Measurements from ENCODE around the gene PLEKHM2.
A peak's percentile ranks its signal among the peaks of the same experiment; 100 is the strongest.
"Not testable (repeated sequence)": the region's sequence is repeated elsewhere in the genome, so short reads cannot be mapped to it uniquely, and the experiment has no call there.

Gene PLEKHM2, protein sequence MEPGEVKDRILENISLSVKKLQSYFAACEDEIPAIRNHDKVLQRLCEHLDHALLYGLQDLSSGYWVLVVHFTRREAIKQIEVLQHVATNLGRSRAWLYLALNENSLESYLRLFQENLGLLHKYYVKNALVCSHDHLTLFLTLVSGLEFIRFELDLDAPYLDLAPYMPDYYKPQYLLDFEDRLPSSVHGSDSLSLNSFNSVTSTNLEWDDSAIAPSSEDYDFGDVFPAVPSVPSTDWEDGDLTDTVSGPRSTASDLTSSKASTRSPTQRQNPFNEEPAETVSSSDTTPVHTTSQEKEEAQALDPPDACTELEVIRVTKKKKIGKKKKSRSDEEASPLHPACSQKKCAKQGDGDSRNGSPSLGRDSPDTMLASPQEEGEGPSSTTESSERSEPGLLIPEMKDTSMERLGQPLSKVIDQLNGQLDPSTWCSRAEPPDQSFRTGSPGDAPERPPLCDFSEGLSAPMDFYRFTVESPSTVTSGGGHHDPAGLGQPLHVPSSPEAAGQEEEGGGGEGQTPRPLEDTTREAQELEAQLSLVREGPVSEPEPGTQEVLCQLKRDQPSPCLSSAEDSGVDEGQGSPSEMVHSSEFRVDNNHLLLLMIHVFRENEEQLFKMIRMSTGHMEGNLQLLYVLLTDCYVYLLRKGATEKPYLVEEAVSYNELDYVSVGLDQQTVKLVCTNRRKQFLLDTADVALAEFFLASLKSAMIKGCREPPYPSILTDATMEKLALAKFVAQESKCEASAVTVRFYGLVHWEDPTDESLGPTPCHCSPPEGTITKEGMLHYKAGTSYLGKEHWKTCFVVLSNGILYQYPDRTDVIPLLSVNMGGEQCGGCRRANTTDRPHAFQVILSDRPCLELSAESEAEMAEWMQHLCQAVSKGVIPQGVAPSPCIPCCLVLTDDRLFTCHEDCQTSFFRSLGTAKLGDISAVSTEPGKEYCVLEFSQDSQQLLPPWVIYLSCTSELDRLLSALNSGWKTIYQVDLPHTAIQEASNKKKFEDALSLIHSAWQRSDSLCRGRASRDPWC

DNA sequence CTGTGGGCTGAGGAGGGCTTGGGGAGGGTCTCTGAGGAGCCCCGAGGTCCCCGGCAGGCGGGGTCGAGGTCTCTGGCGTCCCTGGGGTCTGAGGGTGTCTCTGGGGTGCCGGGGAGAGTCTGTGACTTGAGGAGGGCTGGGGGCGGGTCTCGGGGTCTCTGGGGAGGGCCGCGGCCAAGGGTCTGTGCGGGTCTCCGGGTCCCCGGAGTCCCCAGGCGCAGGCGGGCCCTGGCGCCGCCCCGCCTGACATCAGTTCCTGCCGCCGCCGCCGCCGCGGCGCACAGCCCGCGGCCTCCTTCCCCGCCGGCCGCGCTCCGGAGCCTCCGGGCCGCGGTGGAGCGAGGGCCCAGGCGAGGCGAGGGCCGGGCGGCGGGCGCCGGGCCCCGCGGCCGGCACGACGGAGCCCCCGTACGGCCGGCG is at the start of gene PLEKHM2:
TSS of gene PLEKHM2 (plus strand) at position 279 of the 420 bp plus-strand sequence. CDS start 239 bp downstream, outside the sequence.
- peak; percentile 35 for DNase-seq

- DNase-seq, result no peak
These were observed 47.7 kb upstream of the PLEKHM2 start for GRCh38 chr1:15636436-15636835.

DNA sequence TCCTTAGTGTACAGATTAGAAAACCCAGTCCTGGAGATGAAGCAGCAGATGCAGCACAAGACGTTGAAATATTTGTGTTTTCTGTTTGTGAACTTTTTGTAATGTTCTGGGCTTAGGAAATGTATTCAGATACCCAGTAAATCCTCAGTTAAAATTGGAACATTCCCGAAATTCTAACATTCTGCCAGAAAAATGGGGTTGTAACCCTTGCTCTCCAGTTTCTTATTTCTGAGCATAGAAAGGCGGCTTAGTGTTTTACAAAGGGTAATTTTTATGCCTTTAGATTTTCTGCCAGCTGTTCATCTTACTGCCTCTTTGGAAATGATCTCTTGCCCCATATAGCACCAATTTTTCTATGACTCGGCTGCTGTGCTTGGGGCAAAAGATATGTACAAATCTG is 46.3 kb upstream of the PLEKHM2 start:
- no peak for DNase-seq

DNA sequence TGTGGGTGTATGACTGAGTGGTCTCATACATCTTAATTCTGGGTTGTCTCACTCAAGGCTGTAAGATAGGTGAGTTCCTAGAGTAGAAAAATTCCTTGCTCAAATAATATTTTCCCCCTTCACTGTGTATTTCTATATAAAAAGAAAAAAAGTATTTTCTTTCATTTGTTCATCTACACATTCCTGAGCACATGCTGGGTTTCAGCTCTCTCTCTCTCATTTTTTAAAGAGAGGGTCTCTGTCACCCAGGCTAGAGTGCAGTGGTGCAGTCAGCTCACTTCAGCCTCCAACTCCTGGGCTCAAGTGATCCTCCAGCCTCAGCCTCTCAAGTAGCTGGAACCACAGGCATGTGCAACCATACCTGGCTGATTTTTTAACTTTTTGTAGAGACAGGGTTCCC is 44.9 kb upstream of the PLEKHM2 start:
- DNase-seq, result no peak

DNA sequence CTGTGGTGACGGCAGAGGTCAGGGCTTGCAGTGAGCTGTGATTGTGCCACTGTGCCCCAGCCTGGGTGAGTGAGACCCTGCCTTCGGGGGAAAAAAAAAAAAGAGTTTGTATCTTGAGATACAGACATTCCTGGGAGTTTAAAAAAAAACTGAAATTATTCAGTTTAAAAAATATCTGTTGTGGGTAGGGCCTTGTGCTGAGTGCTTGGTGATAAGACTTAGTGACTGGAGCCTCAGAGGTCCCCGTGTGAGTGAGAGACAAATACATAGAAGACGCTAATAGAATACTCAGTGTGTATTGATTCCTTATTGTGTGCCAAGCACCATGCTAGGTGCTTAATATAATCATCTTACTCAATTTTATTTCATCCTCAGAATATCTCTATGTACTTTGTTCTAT is 44.2 kb upstream of the PLEKHM2 start:
- DNase-seq, result no peak

DNA sequence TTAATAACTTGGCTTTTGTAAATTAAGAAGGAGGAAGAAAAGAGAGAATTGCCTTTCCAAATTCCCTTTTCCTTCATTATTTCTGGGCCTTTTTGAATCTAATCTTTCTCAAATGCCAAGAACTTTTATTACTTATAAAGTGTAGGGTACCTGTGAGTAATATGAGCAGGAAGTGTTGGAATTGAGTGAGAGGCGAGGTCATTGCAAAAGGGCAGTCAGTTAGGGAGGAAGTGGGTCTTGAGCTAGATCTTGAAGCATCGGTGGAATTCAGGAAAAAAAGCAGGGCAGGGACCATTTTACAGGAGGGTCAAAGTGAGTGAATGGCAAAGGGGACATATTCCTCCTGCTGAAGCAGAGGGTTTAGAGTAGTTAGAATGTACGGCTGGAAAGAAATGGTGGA is 43.5 kb upstream of the PLEKHM2 start:
- no peak for DNase-seq

- no peak for DNase-seq
These were observed 34.2 kb upstream of the PLEKHM2 start for GRCh38 chr1:15649937-15650336.

DNA sequence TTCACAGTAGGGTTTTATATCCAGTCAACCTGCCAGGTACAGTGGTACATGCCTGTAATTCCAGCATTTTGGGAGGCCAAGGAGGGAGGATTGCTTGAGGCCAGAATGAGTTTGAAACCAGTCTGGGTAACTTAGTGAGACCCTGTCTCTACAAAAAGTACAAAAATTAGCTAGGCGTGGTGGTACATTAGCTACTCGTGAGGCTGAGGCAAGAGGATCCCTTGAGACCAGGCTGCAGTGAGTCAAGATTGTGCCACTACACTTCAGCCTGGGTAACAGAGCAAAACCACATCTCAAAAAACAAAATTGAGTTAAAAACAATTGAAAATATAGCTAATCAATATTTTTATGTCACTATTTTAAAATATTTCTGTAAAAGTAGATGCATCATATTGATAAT is 33.7 kb upstream of the PLEKHM2 start:
- DNase-seq, result no peak

DNA sequence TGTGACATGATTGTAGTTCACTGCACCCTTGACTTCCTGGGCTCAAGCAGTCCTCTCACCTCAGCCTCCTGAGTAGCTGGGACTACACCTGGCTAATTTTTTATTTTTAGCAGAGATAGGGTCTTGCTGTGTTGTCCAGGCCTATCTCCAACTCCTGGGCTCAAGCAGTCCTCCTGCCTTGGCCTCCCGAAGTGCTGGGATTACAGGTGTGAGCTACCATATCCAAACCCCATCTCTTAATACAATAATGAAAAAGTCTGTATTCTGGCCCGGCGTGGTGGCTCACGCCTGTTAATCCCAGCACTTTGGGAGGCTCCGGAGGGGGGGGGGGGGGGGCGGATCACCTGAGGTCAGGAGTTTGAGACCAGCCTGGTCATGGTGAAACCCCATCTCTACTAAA is 32.0 kb upstream of the PLEKHM2 start:
- DNase-seq, result not testable (repeated sequence)

DNA sequence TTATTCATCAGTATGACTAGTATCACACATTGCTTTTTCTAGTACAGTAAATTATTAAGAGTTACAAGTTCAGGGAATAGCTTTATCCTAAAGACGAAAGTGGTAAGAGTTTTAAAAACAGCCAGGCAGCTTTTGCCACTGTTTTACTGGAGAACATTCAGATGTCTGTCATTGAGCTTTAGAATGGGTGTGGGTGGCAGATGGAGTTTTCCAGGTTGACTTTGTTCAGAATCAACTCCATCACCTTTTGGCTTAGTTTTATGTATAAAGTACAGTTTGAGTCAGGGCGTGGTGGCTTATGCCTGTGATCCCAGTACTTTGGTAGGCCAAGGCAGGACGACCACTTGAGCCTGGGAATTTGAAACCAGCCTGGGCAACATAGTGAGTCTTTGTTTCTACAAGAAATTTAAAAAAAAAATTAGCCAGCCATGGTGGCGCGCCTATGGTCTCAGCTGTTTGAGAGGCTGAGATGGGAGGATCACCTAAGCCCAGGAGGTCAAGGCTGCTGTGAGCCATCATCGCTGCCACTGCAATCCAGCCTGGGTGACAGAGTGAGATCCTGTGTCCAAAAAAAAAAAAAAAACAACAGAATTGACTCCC is 29.9 kb upstream of the PLEKHM2 start:
- no peak for DNase-seq

- DNase-seq, result no peak
These were observed 27.7 kb upstream of the PLEKHM2 start for GRCh38 chr1:15656464-15656863.

- DNase-seq, result no peak
These were observed 27.1 kb upstream of the PLEKHM2 start for GRCh38 chr1:15657021-15657420.

GRCh38 chr1:15660151-15660550 is 24.0 kb upstream of the PLEKHM2 start:
- DNase-seq, result no peak

DNA sequence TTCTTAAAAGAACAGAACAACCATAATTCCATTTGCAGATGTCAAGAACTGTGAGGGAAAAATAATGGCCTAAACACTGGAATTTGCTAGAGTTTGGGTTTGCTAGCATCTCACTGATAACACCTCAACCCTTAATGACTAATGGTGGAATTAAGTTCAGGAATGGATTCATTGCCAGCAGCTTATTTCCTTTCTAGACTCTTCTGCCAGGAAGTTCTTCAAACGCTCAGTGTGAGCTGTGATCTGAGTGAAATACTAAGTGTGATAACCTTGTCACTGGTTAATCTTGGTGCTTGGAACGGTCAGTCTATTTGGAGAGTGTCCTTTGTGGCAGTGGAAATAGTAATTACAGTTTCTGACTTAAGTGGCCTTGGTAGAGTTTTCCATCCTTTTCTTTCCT is 21.6 kb upstream of the PLEKHM2 start:
- DNase-seq, result no peak

GRCh38 chr1:15663925-15664324 is 20.2 kb upstream of the PLEKHM2 start:
- no peak for DNase-seq

DNA sequence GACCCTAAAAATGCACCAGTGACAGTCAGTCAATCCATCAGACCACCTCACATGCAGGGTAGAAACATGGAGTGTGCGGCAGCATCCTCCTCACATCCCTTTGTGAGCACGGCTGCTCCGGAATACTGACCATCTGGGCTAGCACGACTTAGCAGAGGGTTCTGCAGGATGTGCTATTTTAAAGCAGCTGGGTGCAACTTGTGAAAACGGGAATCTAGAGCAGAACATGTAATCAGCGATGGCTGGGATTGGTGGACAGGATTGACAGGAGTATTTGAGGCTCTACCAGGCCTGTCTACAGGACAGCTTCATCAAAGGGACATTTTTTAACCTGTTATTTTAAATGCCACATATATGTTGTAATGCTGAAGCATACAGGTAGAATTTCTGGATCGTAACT is 16.8 kb upstream of the PLEKHM2 start:
- no peak for DNase-seq

GRCh38 chr1:15668089-15668754 is 15.9 kb upstream of the PLEKHM2 start:
- DNase-seq, result no peak

GRCh38 chr1:15669074-15669473 is 15.0 kb upstream of the PLEKHM2 start:
- DNase-seq, result no peak

DNA sequence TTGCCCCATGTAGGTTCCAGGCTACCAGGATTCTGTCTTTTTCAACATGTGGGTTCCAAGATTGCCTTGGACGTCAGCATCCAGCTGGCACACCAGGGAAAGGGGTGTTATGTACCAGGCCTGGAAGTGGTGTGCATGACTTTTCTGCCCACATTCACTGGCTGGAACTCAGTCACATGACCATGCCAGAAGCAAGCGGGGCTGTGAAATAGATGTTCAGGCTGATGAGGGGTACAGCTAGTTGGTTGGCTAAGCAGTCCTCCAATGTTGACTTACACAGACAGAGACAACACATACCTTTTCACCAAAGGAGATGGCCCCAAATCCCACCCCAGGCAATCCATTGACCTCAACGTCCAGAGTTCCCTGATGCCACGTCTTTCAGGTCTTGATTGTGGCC is 14.3 kb upstream of the PLEKHM2 start:
- DNase-seq, result no peak

GRCh38 chr1:15671430-15671829 is 12.7 kb upstream of the PLEKHM2 start:
- no peak for DNase-seq

DNA sequence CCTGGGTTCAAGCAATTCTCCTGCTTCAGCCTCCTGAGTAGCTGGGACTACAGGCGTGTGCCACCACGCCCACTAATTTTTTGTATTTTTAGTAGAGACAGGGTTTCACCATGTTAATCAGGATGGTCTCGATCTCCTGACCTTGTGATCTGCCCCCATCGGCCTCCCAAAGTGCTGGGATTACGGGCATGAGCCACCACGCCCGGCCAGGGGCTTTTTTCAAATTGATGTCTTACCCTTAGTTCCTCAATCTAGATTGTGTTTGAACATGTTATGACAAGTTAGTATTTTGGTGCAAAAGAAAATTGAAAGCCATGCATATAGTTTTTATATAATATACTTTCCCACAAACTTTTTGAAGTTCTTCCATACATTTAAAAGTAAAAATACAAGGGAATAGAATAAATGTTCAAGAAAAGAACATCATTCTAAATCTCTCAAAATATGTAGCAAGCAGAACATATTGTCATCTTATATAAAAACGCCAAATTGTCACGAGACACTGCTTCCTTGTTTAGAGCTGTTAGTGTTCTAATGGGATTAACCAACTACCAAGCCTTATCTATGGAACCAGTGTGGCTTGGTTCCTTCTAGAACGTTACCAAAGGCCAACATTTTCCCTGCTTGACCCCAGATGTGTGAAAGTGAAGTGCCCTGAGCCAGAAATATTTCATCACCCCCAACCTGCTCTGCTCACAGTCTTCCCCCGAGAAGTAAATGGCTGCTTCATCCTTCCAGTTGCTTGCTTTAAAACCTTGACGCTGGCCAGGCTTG is 9.5 kb upstream of the PLEKHM2 start:
- no peak for DNase-seq

DNA sequence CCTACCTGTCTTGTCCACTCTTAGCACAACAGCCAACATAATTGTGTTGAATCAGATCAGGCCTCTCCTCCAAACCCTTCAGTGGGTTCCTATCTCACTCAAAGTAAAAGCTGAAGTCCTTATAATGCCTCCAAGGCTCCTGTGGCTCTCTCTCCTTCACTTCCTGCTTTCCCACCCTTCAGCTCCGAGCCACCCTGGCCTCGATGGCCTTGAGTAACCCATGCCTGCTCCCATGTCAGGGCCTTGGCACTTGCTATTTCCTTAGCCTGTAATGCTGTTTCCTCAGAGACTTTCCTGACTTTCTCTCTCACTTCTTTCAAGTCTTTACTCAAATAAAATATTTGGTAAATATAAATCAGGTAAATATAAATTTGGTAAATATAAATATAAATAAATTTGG is 8.1 kb upstream of the PLEKHM2 start:
- no peak for DNase-seq

Data from fibroblast of upper back skin (primary cell).